IMR-90 (cell line): ENCODE results near the gene USF1. TPM values are rescaled to one million over a fixed set of nuclear protein-coding genes. Genes with fewer than 3 reads are reported as not detected.
A peak's percentile ranks its signal among the peaks of the same experiment; 100 is the strongest.
"Not testable (repeated sequence)": the region's sequence is repeated elsewhere in the genome, so short reads cannot be mapped to it uniquely, and the experiment has no call there.

Experiments
- ATAC-seq: fragments of 200-7000 bp; cut with Tn5 transposase; 2 replicates; pipeline ENCODE4 v1.9.1; 2020; ENCODE audit warnings: low read depth, mild to moderate bottlenecking, moderate library complexity
- BruUV-seq: library from RNA; stranded (reverse); fragments of 400-500 nt; replicated peaks from 2 replicates; lab custom pipeline; 2021; lab: Mats Ljungman, UMichigan
- CTCF ChIA-PET: fragments of 300-600 bp; formaldehyde crosslinking; extraction: SDS; loops from one replicate; lab custom pipeline; 2021; ENCODE audit warnings: antibody characterized with exemption; lab: Yijun Ruan, JAX
- POLR2A ChIA-PET: fragments of 300-600 bp; sonication (Branson Sonifier 250); formaldehyde crosslinking; loops from one replicate; lab custom pipeline; 2022; ENCODE audit warnings: antibody characterized with exemption; ENCODE audit not compliant: unreplicated experiment; lab: Charles Lee
- DNase-seq: peaks from one replicate; pipeline ENCODE4 v3.0.0; 2013
- H2AFZ ChIP-seq: replicated peaks from 2 replicates; pipeline ENCODE3; 2013; ENCODE audit warnings: low read length, mild to moderate bottlenecking; ENCODE audit not compliant: poor library complexity
- H2AK5ac ChIP-seq: 2 replicates; pipeline ENCODE4 v1.6.1; 2013; ENCODE audit warnings: low read depth, low read length, inconsistent platforms
- H2AK9ac ChIP-seq: replicated peaks from 2 replicates; pipeline ENCODE3; 2013; ENCODE audit warnings: mild to moderate bottlenecking, low read depth, low read length, moderate library complexity; ENCODE audit not compliant: poor library complexity
- H2BK120ac ChIP-seq: 2 replicates; pipeline ENCODE4 v1.6.1; 2013; ENCODE audit warnings: low read depth, low read length, inconsistent platforms
- H2BK15ac ChIP-seq: 3 replicates; pipeline ENCODE4 v1.6.1; 2013; ENCODE audit warnings: low read depth, low read length, inconsistent platforms
- H2BK20ac ChIP-seq: 2 replicates; pipeline ENCODE4 v1.6.1; 2013; ENCODE audit warnings: low read depth, mild to moderate bottlenecking, inconsistent platforms, low read length, moderate library complexity
- H2BK5ac ChIP-seq: 2 replicates; pipeline ENCODE4 v1.6.1; 2013; ENCODE audit warnings: mild to moderate bottlenecking, low read depth, low read length, inconsistent platforms; ENCODE audit not compliant: poor library complexity, severe bottlenecking
- H3K14ac ChIP-seq: replicated peaks from 2 replicates; pipeline ENCODE4 v1.6.1; 2013; ENCODE audit warnings: low read depth, low read length, inconsistent platforms
- H3K18ac ChIP-seq: 2 replicates; pipeline ENCODE4 v1.6.1; 2013; ENCODE audit warnings: low read depth, low read length, control low read depth
- H3K23ac ChIP-seq: 2 replicates; pipeline ENCODE4 v1.6.1; 2013; ENCODE audit warnings: low read depth, low read length, inconsistent platforms
- H3K27ac ChIP-seq: 2 replicates; pipeline ENCODE4 v1.5.1; 2013; ENCODE audit warnings: mild to moderate bottlenecking, control low read depth, low read length; ENCODE audit not compliant: insufficient read depth
- H3K27me3 ChIP-seq: 2 replicates; pipeline ENCODE4 v1.6.1; 2013; ENCODE audit warnings: low read length; ENCODE audit not compliant: control insufficient read depth, insufficient read depth
- H3K36me3 ChIP-seq: 2 replicates; pipeline ENCODE4 v1.6.1; 2013; ENCODE audit warnings: low read length, mixed read lengths; ENCODE audit not compliant: control insufficient read depth, insufficient read depth
- H3K4ac ChIP-seq: 2 replicates; pipeline ENCODE4 v1.6.1; 2013; ENCODE audit warnings: low read depth, low read length, inconsistent platforms
- H3K4me1 ChIP-seq: 2 replicates; pipeline ENCODE4 v1.6.1; 2013; ENCODE audit warnings: low read length, mixed read lengths; ENCODE audit not compliant: control insufficient read depth, insufficient read depth
- H3K4me2 ChIP-seq: 2 replicates; pipeline ENCODE4 v1.6.1; 2013; ENCODE audit warnings: low read depth, mild to moderate bottlenecking, control low read depth, low read length, moderate library complexity
- H3K4me3 ChIP-seq: 2 replicates; pipeline ENCODE4 v1.5.1; 2013; ENCODE audit warnings: low read depth, mild to moderate bottlenecking, control low read depth, low read length, moderate library complexity; ENCODE audit not compliant: insufficient read depth
- H3K56ac ChIP-seq: 2 replicates; pipeline ENCODE4 v1.6.1; 2013; ENCODE audit warnings: low read length, inconsistent platforms; ENCODE audit not compliant: insufficient read depth; ENCODE audit errors: extremely low read depth
- H3K79me1 ChIP-seq, 2 experiments: 2 replicates each; pipeline ENCODE4 v1.6.1; 2013; ENCODE audit warnings: low read length in 2 of 2, inconsistent platforms in 1 of 2, low read depth in 1 of 2
- H3K9ac ChIP-seq: 2 replicates; pipeline ENCODE4 v1.6.1; 2013; ENCODE audit warnings: low read depth, low read length, control low read depth
- H3K9me1 ChIP-seq: 2 replicates; pipeline ENCODE4 v1.6.1; 2013; ENCODE audit warnings: low read length, inconsistent platforms; ENCODE audit not compliant: insufficient read depth
- H3K9me3 ChIP-seq: 2 replicates; pipeline ENCODE4 v1.6.1; 2013; ENCODE audit warnings: low read length; ENCODE audit not compliant: control insufficient read depth, insufficient read depth
- H4K20me1 ChIP-seq: 2 replicates; pipeline ENCODE4 v1.6.1; 2013; ENCODE audit warnings: low read length, inconsistent platforms; ENCODE audit not compliant: insufficient read depth
- H4K5ac ChIP-seq: 2 replicates; pipeline ENCODE4 v1.6.1; 2013; ENCODE audit warnings: mild to moderate bottlenecking, low read depth, low read length, control low read depth
- H4K8ac ChIP-seq, 2 experiments: 2 replicates each; pipeline ENCODE4 v1.6.1; 2013; ENCODE audit warnings: low read depth in 2 of 2, low read length in 2 of 2, control low read depth in 1 of 2, inconsistent platforms in 1 of 2
- H4K91ac ChIP-seq: 2 replicates; pipeline ENCODE4 v1.6.1; 2013; ENCODE audit warnings: low read depth, low read length, inconsistent platforms; ENCODE audit not compliant: insufficient read depth
- MAFK ChIP-seq: IDR thresholded peaks from 2 replicates; pipeline ENCODE4 v1.6.1; 2012; ENCODE audit warnings: low read depth, low read length, improper control_type of control experiment
- WGBS, 2 experiments: methylation state at CpG; one replicate each; pipeline versions ENCODE4 v1.1.5 to v1.1.7; 2013; ENCODE audit warnings: missing lambda C conversion rate in 2 of 2; ENCODE audit not compliant: insufficient read length in 1 of 2; ENCODE audit errors: extremely low coverage in 2 of 2; 5-methylcytosine and 5-hydroxymethylcytosine counted together
- dilution Hi-C: fragments of 300-500 bp; cut with HindIII; formaldehyde crosslinking; loops from one replicate; pipeline ENCODE4 v1.14.3; 2018; ENCODE audit warnings: low sequenced_read_pairs; ENCODE audit not compliant: unreplicated experiment
- in situ Hi-C: fragments of 300-500 bp; cut with MboI; formaldehyde crosslinking; loops from 3 replicates; pipeline ENCODE4 v1.14.3; 2019; ENCODE audit warnings: low sequenced_read_pairs, inconsistent platforms, mixed read lengths
- intact Hi-C: fragments of 100-400 bp; cut with micrococcal nuclease; formaldehyde crosslinking; loops from 2 replicates; pipeline ENCODE4 v1.10.0; 2022
- polyA plus RNA-seq, 3 experiments: library from polyadenylated mRNA; depleted of rRNA; stranded (reverse); fragments of >200 nt; gene quantifications; 2 replicates each; pipeline ENCODE4 v1.2.3, GENCODE V29; 2012; ENCODE audit warnings: low replicate concordance in 1 of 3
- total RNA-seq: library from RNA; depleted of rRNA; stranded (reverse); fragments of >200 nt; gene quantifications from 2 replicates; pipeline ENCODE4 v1.2.3, GENCODE V29; 2012

Gene USF1
- total and polyA plus RNA-seq, 2 of the 4 experiments (the other 2 are of a cell fraction) = 37.1 to 78.9 TPM

GRCh38 chr1:161017756-161018630 lies 27.8 kb downstream of the USF1 start (continued):
- TF ChIP-seq MAFK = no peak

GRCh38 chr1:161017181-161017580 lies 28.6 kb downstream of the USF1 start:
- dilution Hi-C loops, ATAC-seq, H3K36me3 ChIP-seq, H2AK9ac ChIP-seq, H3K4me1 ChIP-seq, H2BK5ac ChIP-seq, H3K14ac ChIP-seq, in situ Hi-C loops, H3K23ac ChIP-seq, H3K79me1 ChIP-seq, H3K56ac ChIP-seq, POLR2A ChIA-PET, H3K4me2 ChIP-seq, CTCF ChIA-PET, H4K91ac ChIP-seq, DNase-seq, H2BK120ac ChIP-seq, H3K9ac ChIP-seq, H2AFZ ChIP-seq, H3K9me3 ChIP-seq, H3K18ac ChIP-seq, H3K4me3 ChIP-seq, H3K27ac ChIP-seq, BruUV-seq, H3K4ac ChIP-seq, H4K8ac ChIP-seq, H2BK20ac ChIP-seq, H4K20me1 ChIP-seq, H4K5ac ChIP-seq, H2BK15ac ChIP-seq, intact Hi-C loops, H2AK5ac ChIP-seq: not testable (repeated sequence)
- Histone ChIP-seq H3K27me3 (peaks cover 28% of the 10 kb centered on the region), H3K9me1 (peaks cover 10% of the 10 kb centered on the region)
- no CpG with 5 or more reads among the region's 7 CpGs for WGBS, 2 experiments

- H2AK9ac ChIP-seq, dilution Hi-C loops, in situ Hi-C loops, H3K4me3 ChIP-seq, H4K5ac ChIP-seq, intact Hi-C loops, BruUV-seq, H3K4me1 ChIP-seq, H3K4me2 ChIP-seq, H2BK120ac ChIP-seq, H3K9me3 ChIP-seq, POLR2A ChIA-PET, H4K20me1 ChIP-seq, H2BK5ac ChIP-seq, H3K56ac ChIP-seq, DNase-seq, H4K8ac ChIP-seq, H4K91ac ChIP-seq, H2BK20ac ChIP-seq, CTCF ChIA-PET, H3K79me1 ChIP-seq, H2BK15ac ChIP-seq, H3K9ac ChIP-seq, H2AK5ac ChIP-seq, H3K4ac ChIP-seq, H3K27ac ChIP-seq, H3K36me3 ChIP-seq, ATAC-seq, H3K14ac ChIP-seq, H3K23ac ChIP-seq, H3K18ac ChIP-seq: not testable (repeated sequence)
- WGBS, 2 experiments = no CpG with 5 or more reads among the region's 1 CpG
- H3K27me3 ChIP-seq = peaks cover 28% of the 10 kb centered on the region
- H3K9me1 ChIP-seq = peaks cover 10% of the 10 kb centered on the region
- peak overlapping the region; percentile 32 for H2AFZ ChIP-seq
Measured at GRCh38 chr1:161016683-161017082, 29.1 kb downstream of the USF1 start.
